Central memory CD4-positive, alpha-beta T cell (primary cell): ENCODE measurements around the gene RBMS2.
"Not testable (repeated sequence)": the region's sequence is repeated elsewhere in the genome, so short reads cannot be mapped to it uniquely, and the experiment has no call there.

Experiments
- DNase-seq: peaks from one replicate; pipeline ENCODE4 v3.0.0; 2022
- total RNA-seq, 3 experiments: gene quantifications; one replicate each; lab custom pipeline; 2026; lab: John Stamatoyannopoulos, UW

RBMS2 gene
- 1.6 to 3.9 (median 1.9) reads per million in 3 experiments for total RNA-seq

DNA sequence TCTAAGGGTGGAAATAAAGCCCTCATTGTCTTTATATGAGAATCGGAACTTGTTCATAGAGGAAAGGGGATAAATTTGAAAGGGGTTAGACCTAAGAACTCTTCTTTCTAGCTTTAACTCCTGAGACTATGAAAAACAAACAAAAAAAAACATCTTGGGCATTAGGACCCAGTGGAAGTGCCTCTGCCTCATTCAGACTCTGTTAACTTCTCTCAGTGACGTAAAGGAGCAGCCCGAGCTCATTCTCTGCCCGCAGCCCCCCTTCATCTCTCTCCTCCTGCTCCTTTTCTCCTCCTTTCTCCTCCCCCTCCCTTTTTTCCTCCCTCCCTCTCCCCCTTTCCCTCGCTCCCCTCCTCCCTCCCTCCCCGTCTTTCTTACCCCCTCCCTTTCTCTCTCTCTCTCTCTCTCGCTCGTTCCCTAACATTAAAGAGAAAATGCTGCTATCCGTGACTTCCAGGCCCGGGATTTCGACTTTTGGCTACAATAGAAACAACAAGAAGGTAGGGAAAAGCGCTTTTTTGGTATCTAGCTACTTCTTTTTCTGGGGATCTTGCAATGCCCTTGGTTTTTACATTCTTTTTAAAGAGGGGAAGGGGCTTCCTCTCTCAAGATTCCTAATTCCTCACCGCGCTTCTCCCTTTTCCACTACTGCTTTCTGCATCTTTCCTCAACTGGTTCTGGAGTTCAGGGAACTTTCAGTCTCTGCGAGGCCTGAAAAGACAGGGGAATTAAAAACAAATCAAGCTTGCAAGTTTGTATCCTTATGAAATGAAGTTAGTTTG, at the start of gene RBMS2:
Gene RBMS2 (plus strand): TSS at position 231 of the 782 bp plus-strand sequence. CDS start 204 bp downstream, at position 435.
- DNase-seq = peak; percentile 56

- no peak for DNase-seq
These were observed 47.2 kb upstream of the RBMS2 start for GRCh38 chr12:56474389-56474788.

- DNase-seq = no peak
These were observed 45.5 kb upstream of the RBMS2 start for GRCh38 chr12:56476143-56476542.

- no peak for DNase-seq
These were observed 44.6 kb upstream of the RBMS2 start for GRCh38 chr12:56476972-56477432.

GRCh38 chr12:56477521-56478225, 43.9 kb upstream of the RBMS2 start:
- no peak for DNase-seq

GRCh38 chr12:56479625-56480024, 42.0 kb upstream of the RBMS2 start:
- DNase-seq = no peak

DNA sequence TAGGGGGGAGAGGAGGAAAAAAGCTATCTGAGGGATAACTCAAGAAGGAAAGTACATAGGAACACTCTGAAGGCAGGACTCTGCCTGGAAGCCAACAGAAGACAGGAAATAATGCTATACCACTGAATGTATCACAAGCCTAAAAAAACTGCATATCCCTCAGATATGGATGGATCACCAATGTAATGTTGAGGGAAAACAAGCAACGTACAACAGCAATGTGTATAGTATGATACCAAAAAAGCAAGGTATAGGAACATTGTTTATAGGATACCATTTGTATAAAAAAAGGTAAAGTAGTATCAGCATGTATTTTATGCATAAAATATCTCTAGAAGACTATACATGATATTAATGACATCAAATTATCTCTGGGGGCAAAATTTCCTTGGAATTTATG, 37.1 kb upstream of the RBMS2 start:
- no peak for DNase-seq

DNA sequence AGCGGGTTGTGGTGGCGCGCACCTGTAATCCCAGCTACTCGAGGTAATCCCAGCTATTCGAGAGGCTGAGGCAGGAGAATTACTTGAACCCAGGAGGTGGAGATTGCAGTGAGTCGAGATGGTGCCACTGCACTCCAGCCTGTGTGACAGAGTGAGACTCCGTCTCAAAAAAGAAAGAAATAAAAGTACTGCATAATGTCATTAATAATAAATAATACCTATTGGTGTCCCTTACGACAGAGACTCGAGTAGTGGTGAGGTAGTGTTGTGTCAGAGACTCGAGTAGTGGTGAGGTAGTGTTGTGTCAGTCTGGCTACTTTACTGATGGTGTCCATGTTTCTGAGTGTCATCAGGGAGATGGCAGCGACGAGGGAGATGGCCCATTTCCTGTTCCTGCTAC, 34.9 kb upstream of the RBMS2 start:
- DNase-seq = no peak

GRCh38 chr12:56487448-56488040, 34.1 kb upstream of the RBMS2 start:
- DNase-seq = peak; percentile 17

- peak; percentile 79 for DNase-seq
These were observed 33.3 kb upstream of the RBMS2 start, which contains the start of gene GLS2 for GRCh38 chr12:56488041-56488955. Gene GLS2, minus strand, starts transcription at chr12:56488161. Its CDS starts 43 bp downstream, at chr12:56488118.

DNA sequence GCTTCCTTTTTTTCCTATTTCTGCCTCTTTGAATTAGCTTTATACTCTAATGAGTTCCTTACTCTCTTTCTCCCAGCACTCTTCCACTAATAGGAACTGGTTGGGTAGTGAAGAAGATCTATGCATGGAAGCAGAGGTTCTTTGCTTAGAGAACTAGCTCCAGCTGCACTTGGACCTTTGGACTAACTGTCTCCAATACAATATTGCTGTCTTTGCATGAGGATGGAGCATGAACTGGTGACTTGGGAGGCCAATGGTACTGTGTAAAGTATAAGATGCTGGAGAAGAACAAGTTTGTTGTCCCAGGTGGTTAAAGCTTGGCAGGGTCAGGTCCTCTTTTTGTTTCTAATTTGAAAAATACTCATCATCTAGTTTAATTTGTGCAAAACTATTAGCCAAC, 31.3 kb upstream of the RBMS2 start:
- no peak for DNase-seq

DNA sequence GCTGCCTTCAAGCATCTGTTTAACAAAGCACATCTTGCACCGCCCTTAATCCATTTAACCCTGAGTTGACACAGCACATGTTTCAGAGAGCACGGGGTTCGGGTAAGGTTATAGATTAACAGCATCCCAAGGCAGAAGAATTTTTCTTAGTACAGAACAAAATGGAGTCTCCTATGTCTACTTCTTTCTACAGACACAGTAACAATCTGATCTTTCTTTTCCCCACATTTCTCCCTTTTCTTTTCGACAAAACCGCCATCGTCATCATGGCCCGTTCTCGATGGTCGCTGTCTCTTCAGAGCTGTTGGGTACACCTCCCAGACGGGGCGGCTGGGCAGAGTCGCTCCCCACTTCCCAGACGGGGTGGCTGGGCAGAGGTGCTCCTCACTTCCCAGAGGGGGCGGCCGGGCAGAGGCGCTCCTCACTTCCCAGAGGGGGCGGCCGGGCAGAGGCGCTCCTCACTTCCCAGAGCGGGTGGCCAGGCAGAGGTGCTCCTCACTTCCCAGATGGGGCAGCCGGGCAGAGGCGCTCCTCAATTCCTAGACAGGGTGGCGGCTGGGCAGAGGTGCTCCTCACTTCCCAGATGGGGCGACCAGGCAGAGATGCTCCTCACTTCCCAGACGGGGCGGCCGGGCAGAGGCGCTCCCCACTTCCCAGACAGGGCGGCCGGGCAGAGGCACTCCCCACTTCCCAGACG, 28.1 kb upstream of the RBMS2 start:
- DNase-seq = not testable (repeated sequence)

DNA sequence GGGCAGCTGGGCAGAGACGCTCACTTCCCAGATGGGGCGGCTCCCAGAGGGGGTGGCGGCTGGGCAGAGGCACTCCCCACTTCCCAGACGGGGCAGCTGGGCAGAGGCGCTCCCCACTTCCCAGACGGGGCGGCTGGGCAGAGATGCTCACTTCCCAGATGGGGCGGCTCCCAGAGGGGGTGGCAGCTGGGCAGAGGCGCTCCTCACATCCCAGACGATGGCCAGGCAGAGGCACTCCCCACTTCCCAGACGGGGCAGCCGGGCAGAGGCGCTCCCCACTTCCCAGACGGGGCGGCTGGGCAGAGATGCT, 27.6 kb upstream of the RBMS2 start:
- not testable (repeated sequence) for DNase-seq

- DNase-seq = not testable (repeated sequence)
These were observed 27.1 kb upstream of the RBMS2 start for GRCh38 chr12:56494481-56494880.

DNA sequence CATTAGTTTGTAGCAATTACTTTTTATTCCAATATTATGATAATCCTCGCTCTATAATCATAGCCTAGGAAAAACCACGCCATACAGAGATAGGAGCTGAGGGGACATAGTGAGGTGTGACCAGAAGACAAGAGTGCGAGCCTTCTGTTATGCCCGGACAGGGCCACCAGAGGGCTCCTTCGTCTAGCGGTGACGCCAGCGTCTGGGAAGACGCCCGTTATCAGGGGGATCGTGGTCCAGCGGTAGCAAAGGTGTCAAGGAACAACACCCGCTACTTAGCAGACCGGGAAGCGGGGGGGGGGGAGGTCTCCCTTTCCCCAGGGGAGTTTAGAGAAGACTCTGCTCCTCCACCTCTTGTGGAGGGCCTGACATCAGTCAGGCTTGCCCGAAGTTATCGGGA, 24.9 kb upstream of the RBMS2 start:
- DNase-seq = peak; percentile 9

DNA sequence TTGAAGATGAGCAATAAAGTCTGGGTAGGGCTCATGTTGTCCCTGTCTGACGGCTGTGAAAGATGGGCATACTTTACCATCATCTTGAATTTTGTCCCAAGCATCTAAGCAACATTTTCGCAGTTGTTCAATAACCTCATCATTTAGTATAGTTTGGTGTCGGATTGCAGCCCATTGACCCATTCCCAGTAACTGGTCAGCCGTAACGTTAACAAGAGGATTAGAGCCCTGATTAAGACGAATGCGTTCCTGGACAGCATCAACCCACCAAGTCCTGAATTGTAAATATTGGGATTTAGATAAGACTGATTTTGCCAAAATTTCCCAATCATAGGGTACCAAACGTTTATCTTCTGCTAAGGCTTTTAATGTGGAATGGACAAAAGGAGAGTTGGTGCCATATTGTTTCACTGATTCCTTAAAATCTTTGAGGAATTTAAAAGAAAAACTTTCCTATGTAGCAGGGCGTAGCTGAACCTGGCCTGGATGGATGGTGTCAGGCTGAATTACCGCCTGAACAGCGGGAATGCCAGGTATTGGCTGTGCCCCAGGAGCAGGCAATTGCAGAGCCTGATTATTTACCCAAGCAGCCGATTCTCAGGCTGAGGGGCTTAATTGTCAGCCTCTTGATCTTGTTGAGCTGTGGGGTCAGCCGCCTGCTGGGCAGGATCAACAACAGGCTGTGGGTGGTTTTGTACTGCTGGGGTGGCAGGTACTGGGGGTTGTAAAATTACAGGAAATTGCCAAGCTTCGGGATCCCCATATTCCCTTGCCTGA, 23.3 kb upstream of the RBMS2 start:
- DNase-seq = not testable (repeated sequence)

DNA sequence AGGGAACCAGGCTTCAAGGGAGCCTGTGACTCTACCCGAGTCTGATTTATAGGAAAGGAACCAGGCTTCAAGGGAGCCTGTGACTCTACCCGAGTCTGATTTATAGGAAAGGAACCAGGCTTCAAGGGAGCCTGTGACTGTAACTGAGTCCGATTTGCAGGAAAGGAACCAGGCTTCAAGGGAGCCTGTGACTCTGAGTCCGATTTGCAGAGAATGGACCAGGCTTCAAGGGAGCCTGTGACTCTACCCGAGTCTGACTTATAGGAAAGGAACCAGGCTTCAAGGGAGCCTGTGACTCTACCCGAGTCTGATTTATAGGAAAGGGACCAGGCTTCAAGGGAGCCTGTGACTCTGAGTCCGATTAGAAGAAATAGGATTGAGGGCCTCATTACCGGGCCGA, 22.2 kb upstream of the RBMS2 start:
- not testable (repeated sequence) for DNase-seq

- not testable (repeated sequence) for DNase-seq
These were observed 21.7 kb upstream of the RBMS2 start for GRCh38 chr12:56499879-56500278.

DNA sequence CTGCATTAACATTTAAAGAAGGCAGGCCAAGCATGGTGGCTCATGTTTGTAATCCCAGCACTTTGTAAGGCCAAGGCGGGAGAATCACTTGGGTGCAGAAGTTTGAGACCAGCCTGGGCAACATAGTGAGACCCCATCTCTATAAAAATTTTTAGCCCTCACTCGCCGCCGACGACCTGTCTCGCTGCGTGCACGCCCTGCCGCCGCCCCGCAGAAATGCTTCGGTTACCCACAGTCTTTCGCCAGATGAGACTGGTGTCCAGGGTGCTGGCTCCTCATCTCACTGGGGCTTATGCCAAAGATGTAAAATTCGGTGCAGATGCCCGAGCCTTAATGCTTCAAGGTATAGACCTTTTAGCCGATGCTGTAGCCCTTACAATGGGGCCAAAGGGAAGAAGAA, 10.8 kb upstream of the RBMS2 start:
- DNase-seq = no peak

GRCh38 chr12:56514014-56514318, 7.7 kb upstream of the RBMS2 start:
- not testable (repeated sequence) for DNase-seq

DNA sequence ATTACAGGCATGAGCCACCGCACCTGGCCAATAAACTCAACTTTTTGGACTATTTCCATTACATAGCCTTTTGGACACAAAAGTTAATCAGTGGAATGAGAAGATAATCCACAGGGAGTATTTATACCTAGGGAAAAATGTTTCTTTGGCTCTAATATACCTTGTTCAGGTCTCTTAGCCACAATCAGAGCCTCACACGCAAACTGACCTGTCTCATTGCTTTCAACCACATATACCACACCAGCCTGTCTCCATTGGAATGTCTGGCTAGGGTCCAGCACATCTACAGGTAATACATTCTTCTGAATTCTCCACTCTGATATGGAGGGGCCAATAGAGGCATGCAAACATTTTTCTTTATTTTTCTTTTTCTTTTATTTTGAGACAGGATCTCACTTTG, 3.8 kb upstream of the RBMS2 start:
- no peak for DNase-seq
